IMR-90 (cell line): ENCODE data around the gene TFAP2C. TPM values are rescaled to one million over a fixed set of nuclear protein-coding genes. Genes with fewer than 3 reads are reported as not detected.

Source experiments
- ATAC-seq: fragments of 200-7000 bp; cut with Tn5 transposase; 2 replicates; pipeline ENCODE4 v1.9.1; 2020; ENCODE audit warnings: low read depth, mild to moderate bottlenecking, moderate library complexity
- BruUV-seq: library from RNA; stranded (reverse); fragments of 400-500 nt; replicated peaks from 2 replicates; lab custom pipeline; 2021; lab: Mats Ljungman, UMichigan
- CTCF ChIA-PET: fragments of 300-600 bp; formaldehyde crosslinking; extraction: SDS; loops from one replicate; lab custom pipeline; 2021; ENCODE audit warnings: antibody characterized with exemption; lab: Yijun Ruan, JAX
- POLR2A ChIA-PET: fragments of 300-600 bp; sonication (Branson Sonifier 250); formaldehyde crosslinking; loops from one replicate; lab custom pipeline; 2022; ENCODE audit warnings: antibody characterized with exemption; ENCODE audit not compliant: unreplicated experiment; lab: Charles Lee
- DNase-seq: peaks from one replicate; pipeline ENCODE4 v3.0.0; 2013
- H2AFZ ChIP-seq: replicated peaks from 2 replicates; pipeline ENCODE3; 2013; ENCODE audit warnings: low read length, mild to moderate bottlenecking; ENCODE audit not compliant: poor library complexity
- H2AK5ac ChIP-seq: 2 replicates; pipeline ENCODE4 v1.6.1; 2013; ENCODE audit warnings: low read depth, low read length, inconsistent platforms
- H2AK9ac ChIP-seq: replicated peaks from 2 replicates; pipeline ENCODE3; 2013; ENCODE audit warnings: mild to moderate bottlenecking, low read depth, low read length, moderate library complexity; ENCODE audit not compliant: poor library complexity
- H2BK120ac ChIP-seq: 2 replicates; pipeline ENCODE4 v1.6.1; 2013; ENCODE audit warnings: low read depth, low read length, inconsistent platforms
- H2BK15ac ChIP-seq: 3 replicates; pipeline ENCODE4 v1.6.1; 2013; ENCODE audit warnings: low read depth, low read length, inconsistent platforms
- H2BK20ac ChIP-seq: 2 replicates; pipeline ENCODE4 v1.6.1; 2013; ENCODE audit warnings: low read depth, mild to moderate bottlenecking, inconsistent platforms, low read length, moderate library complexity
- H2BK5ac ChIP-seq: 2 replicates; pipeline ENCODE4 v1.6.1; 2013; ENCODE audit warnings: mild to moderate bottlenecking, low read depth, low read length, inconsistent platforms; ENCODE audit not compliant: poor library complexity, severe bottlenecking
- H3K14ac ChIP-seq: replicated peaks from 2 replicates; pipeline ENCODE4 v1.6.1; 2013; ENCODE audit warnings: low read depth, low read length, inconsistent platforms
- H3K18ac ChIP-seq: 2 replicates; pipeline ENCODE4 v1.6.1; 2013; ENCODE audit warnings: low read depth, low read length, control low read depth
- H3K23ac ChIP-seq: 2 replicates; pipeline ENCODE4 v1.6.1; 2013; ENCODE audit warnings: low read depth, low read length, inconsistent platforms
- H3K27ac ChIP-seq: 2 replicates; pipeline ENCODE4 v1.5.1; 2013; ENCODE audit warnings: mild to moderate bottlenecking, control low read depth, low read length; ENCODE audit not compliant: insufficient read depth
- H3K27me3 ChIP-seq: 2 replicates; pipeline ENCODE4 v1.6.1; 2013; ENCODE audit warnings: low read length; ENCODE audit not compliant: control insufficient read depth, insufficient read depth
- H3K36me3 ChIP-seq: 2 replicates; pipeline ENCODE4 v1.6.1; 2013; ENCODE audit warnings: low read length, mixed read lengths; ENCODE audit not compliant: control insufficient read depth, insufficient read depth
- H3K4ac ChIP-seq: 2 replicates; pipeline ENCODE4 v1.6.1; 2013; ENCODE audit warnings: low read depth, low read length, inconsistent platforms
- H3K4me1 ChIP-seq: 2 replicates; pipeline ENCODE4 v1.6.1; 2013; ENCODE audit warnings: low read length, mixed read lengths; ENCODE audit not compliant: control insufficient read depth, insufficient read depth
- H3K4me2 ChIP-seq: 2 replicates; pipeline ENCODE4 v1.6.1; 2013; ENCODE audit warnings: low read depth, mild to moderate bottlenecking, control low read depth, low read length, moderate library complexity
- H3K4me3 ChIP-seq: 2 replicates; pipeline ENCODE4 v1.5.1; 2013; ENCODE audit warnings: low read depth, mild to moderate bottlenecking, control low read depth, low read length, moderate library complexity; ENCODE audit not compliant: insufficient read depth
- H3K56ac ChIP-seq: 2 replicates; pipeline ENCODE4 v1.6.1; 2013; ENCODE audit warnings: low read length, inconsistent platforms; ENCODE audit not compliant: insufficient read depth; ENCODE audit errors: extremely low read depth
- H3K79me1 ChIP-seq, 2 experiments: 2 replicates each; pipeline ENCODE4 v1.6.1; 2013; ENCODE audit warnings: low read length in 2 of 2, inconsistent platforms in 1 of 2, low read depth in 1 of 2
- H3K9ac ChIP-seq: 2 replicates; pipeline ENCODE4 v1.6.1; 2013; ENCODE audit warnings: low read depth, low read length, control low read depth
- H3K9me1 ChIP-seq: 2 replicates; pipeline ENCODE4 v1.6.1; 2013; ENCODE audit warnings: low read length, inconsistent platforms; ENCODE audit not compliant: insufficient read depth
- H3K9me3 ChIP-seq: 2 replicates; pipeline ENCODE4 v1.6.1; 2013; ENCODE audit warnings: low read length; ENCODE audit not compliant: control insufficient read depth, insufficient read depth
- H4K20me1 ChIP-seq: 2 replicates; pipeline ENCODE4 v1.6.1; 2013; ENCODE audit warnings: low read length, inconsistent platforms; ENCODE audit not compliant: insufficient read depth
- H4K5ac ChIP-seq: 2 replicates; pipeline ENCODE4 v1.6.1; 2013; ENCODE audit warnings: mild to moderate bottlenecking, low read depth, low read length, control low read depth
- H4K8ac ChIP-seq, 2 experiments: 2 replicates each; pipeline ENCODE4 v1.6.1; 2013; ENCODE audit warnings: low read depth in 2 of 2, low read length in 2 of 2, control low read depth in 1 of 2, inconsistent platforms in 1 of 2
- H4K91ac ChIP-seq: 2 replicates; pipeline ENCODE4 v1.6.1; 2013; ENCODE audit warnings: low read depth, low read length, inconsistent platforms; ENCODE audit not compliant: insufficient read depth
- FOS ChIP-seq: fragments of 150-350 bp; IDR thresholded peaks from 2 replicates; pipeline ENCODE4 v1.6.1; 2016; ENCODE audit warnings: low read depth, low read length
- MAFK ChIP-seq: IDR thresholded peaks from 2 replicates; pipeline ENCODE4 v1.6.1; 2012; ENCODE audit warnings: low read depth, low read length, improper control_type of control experiment
- WGBS, 2 experiments: methylation state at CpG; one replicate each; pipeline versions ENCODE4 v1.1.5 to v1.1.7; 2013; ENCODE audit warnings: missing lambda C conversion rate in 2 of 2; ENCODE audit not compliant: insufficient read length in 1 of 2; ENCODE audit errors: extremely low coverage in 2 of 2; 5-methylcytosine and 5-hydroxymethylcytosine counted together
- dilution Hi-C: fragments of 300-500 bp; cut with HindIII; formaldehyde crosslinking; loops from one replicate; pipeline ENCODE4 v1.14.3; 2018; ENCODE audit warnings: low sequenced_read_pairs; ENCODE audit not compliant: unreplicated experiment
- in situ Hi-C: fragments of 300-500 bp; cut with MboI; formaldehyde crosslinking; loops from 3 replicates; pipeline ENCODE4 v1.14.3; 2019; ENCODE audit warnings: low sequenced_read_pairs, inconsistent platforms, mixed read lengths
- intact Hi-C: fragments of 100-400 bp; cut with micrococcal nuclease; formaldehyde crosslinking; loops from 2 replicates; pipeline ENCODE4 v1.10.0; 2022
- polyA plus RNA-seq, 3 experiments: library from polyadenylated mRNA; depleted of rRNA; stranded (reverse); fragments of >200 nt; gene quantifications; 2 replicates each; pipeline ENCODE4 v1.2.3, GENCODE V29; 2012; ENCODE audit warnings: low replicate concordance in 1 of 3
- total RNA-seq: library from RNA; depleted of rRNA; stranded (reverse); fragments of >200 nt; gene quantifications from 2 replicates; pipeline ENCODE4 v1.2.3, GENCODE V29; 2012

TFAP2C gene
- total and polyA plus RNA-seq, 2 of the 4 experiments (the other 2 are of a cell fraction): under 0.01 to 0.05 TPM

DNA sequence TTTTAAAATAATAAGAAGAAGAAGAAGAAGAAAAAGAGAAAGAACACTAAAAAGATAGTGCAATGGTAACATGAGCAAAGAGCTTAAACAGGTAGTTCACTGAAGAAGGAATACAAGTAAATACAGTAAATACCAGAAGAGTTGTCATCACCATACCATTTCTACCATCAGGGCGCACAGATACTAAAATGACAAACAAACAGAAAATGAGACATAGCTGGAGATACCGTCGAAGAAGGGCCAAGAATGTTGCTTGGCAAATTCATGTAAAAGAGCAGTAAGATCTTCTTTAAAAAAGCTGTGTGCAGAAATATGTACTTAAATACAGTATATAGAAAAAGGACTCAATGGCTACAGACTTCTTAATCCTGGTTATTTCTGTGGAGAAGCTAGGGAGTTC, 20.7 kb upstream of the TFAP2C start:
- H3K4me3 ChIP-seq: no peak overlapping the region
- H3K18ac ChIP-seq: no peak overlapping the region
- H4K5ac ChIP-seq: no peak overlapping the region
- no peak overlapping the region for H3K56ac ChIP-seq
- H2BK5ac ChIP-seq: no peak overlapping the region
- no peak overlapping the region for H3K4ac ChIP-seq
- no peak overlapping the region for H2AFZ ChIP-seq
- no peak overlapping the region for H3K27ac ChIP-seq
- H2AK5ac ChIP-seq: no peak overlapping the region
- no peak overlapping the region for H2AK9ac ChIP-seq
- no CpG with 5 or more reads among the region's 3 CpGs for WGBS, 2 experiments
- CTCF ChIA-PET: no interaction called here
- no peak for TF ChIP-seq MAFK
- no peak for TF ChIP-seq FOS
- dilution Hi-C loops: no loop called here
- H3K79me1 ChIP-seq: no peaks in the 10 kb centered on the region
- no peaks in the 10 kb centered on the region for H3K27me3 ChIP-seq
- no peak overlapping the region for H3K9ac ChIP-seq
- no TSS peak for BruUV-seq
- H3K23ac ChIP-seq: no peak overlapping the region
- no peaks in the 10 kb centered on the region for H4K20me1 ChIP-seq
- POLR2A ChIA-PET: no interaction called here
- in situ Hi-C loops: no loop called here
- no peak overlapping the region for H2BK120ac ChIP-seq
- H3K9me3 ChIP-seq: no peaks in the 10 kb centered on the region
- H2BK20ac ChIP-seq: no peak overlapping the region
- intact Hi-C loops: no loop called here
- H3K4me2 ChIP-seq: no peak overlapping the region
- no peaks in the 10 kb centered on the region for H3K36me3 ChIP-seq
- DNase-seq: no peak
- H4K8ac ChIP-seq: no peak overlapping the region
- H2BK15ac ChIP-seq: no peak overlapping the region
- ATAC-seq: no peak
- H3K9me1 ChIP-seq: no peaks in the 10 kb centered on the region
- no peak overlapping the region for H3K14ac ChIP-seq
- no peaks in the 10 kb centered on the region for H3K4me1 ChIP-seq
- H4K91ac ChIP-seq: no peak overlapping the region
